Measurements from ENCODE around the gene TINAGL1. TPM values are rescaled to one million over a fixed set of nuclear protein-coding genes. Genes with fewer than 3 reads are reported as not detected.

TINAGL1 gene
- total RNA-seq, 6 experiments from 2014 or later: 10.1 to 40.4 (median 30.2) TPM

DNA sequence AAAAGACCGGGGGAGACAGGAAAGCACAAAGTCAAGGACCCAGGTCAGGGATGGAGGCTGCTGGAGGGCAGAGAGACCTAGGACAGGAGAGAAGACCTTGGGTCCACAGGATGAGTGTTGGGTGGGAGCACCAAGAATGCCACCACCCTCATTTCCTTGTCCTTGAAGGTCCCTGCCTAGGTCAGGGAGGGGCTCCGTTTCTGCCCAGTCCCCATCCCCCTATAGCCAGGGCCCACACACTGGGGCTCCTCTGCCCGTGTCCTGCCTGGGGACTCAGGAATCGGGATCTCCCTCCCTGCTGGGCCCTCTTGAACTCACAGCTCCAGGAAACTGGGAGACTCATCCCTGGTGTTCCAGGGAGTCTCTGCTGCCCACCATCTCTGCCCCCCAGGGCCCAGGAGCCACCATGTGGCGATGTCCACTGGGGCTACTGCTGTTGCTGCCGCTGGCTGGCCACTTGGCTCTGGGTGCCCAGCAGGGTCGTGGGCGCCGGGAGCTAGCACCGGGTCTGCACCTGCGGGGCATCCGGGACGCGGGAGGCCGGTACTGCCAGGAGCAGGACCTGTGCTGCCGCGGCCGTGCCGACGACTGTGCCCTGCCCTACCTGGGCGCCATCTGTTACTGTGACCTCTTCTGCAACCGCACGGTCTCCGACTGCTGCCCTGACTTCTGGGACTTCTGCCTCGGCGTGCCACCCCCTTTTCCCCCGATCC lies 584 bp downstream of the TINAGL1 start:
- no peaks in the 10 kb centered on the region for H3K27me3 ChIP-seq
- no peaks in the 10 kb centered on the region for H3K9me3 ChIP-seq
- ATAC-seq: no peak
- H3K4me1 ChIP-seq: peaks cover 0 to 8% (median 2%) of the 10 kb centered on the region in 4 donors
- no peak for DNase-seq
- no peaks in the 10 kb centered on the region for H3K36me3 ChIP-seq
- intact Hi-C loops (cut with DNase I): no loop called here
- TF ChIP-seq POLR2A (IDR thresholded peaks at IDR 0.05): no peak
- TF ChIP-seq, protein P1, sequence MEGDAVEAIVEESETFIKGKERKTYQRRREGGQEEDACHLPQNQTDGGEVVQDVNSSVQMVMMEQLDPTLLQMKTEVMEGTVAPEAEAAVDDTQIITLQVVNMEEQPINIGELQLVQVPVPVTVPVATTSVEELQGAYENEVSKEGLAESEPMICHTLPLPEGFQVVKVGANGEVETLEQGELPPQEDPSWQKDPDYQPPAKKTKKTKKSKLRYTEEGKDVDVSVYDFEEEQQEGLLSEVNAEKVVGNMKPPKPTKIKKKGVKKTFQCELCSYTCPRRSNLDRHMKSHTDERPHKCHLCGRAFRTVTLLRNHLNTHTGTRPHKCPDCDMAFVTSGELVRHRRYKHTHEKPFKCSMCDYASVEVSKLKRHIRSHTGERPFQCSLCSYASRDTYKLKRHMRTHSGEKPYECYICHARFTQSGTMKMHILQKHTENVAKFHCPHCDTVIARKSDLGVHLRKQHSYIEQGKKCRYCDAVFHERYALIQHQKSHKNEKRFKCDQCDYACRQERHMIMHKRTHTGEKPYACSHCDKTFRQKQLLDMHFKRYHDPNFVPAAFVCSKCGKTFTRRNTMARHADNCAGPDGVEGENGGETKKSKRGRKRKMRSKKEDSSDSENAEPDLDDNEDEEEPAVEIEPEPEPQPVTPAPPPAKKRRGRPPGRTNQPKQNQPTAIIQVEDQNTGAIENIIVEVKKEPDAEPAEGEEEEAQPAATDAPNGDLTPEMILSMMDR (IDR thresholded peaks at IDR 0.05): no peak
- 57% methylated on average over 2 of the region's 27 CpGs for WGBS (ENCODE audit: insufficient coverage, low coverage, low lambda C conversion rate, missing lambda C conversion rate)
- H3K27ac ChIP-seq: peak overlapping the region; percentile 37 to 62 (median 49)
- H3K4me3 ChIP-seq: peak overlapping the region; percentile 28 to 46 (median 45)

DNA sequence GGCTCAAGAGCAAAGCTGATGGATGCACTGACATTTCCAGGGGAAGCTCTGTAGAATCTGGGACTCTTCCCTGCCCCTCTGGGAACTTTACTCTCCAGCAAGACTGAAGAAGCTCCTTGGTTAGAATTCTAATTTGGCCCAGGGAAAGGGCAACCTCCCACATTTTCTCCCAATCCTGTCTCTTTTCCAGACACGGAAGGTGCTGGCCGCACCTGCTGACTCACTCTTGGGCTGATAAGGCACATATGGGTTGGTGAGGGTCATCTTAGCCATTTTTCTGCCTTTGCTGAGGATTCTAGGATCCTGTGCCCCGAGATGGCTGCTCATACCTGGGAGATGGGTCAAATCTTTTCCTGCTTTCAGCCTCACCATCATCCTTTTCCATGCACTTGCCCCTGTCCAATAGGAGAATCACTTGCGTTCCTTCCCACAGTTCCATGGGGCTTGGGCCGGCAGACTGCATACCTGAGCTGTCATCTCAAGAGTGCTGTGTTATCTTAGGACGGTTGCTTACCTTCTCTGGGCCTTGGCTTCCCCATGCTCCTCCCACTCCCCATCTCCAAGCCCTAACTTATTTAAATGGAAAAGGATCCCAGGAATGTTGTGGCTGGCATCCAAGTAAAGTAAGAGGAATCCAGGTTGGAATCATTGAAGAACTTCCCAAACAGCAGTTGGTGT lies 1.3 kb downstream of the TINAGL1 start:
- intact Hi-C loops (cut with DNase I): no loop called here
- Histone ChIP-seq H3K27ac (peak overlapping the region; percentile 37 to 62 (median 49)), H3K36me3 (no peaks in the 10 kb centered on the region), H3K27me3 (no peaks in the 10 kb centered on the region), H3K9me3 (no peaks in the 10 kb centered on the region), H3K4me3 (peak overlapping the region; percentile 28 to 46 (median 45)), H3K4me1 (peaks cover 0 to 8% (median 2%) of the 10 kb centered on the region in 4 donors)
- TF ChIP-seq POLR2A (IDR thresholded peaks at IDR 0.05): no peak
- TF ChIP-seq, protein P1 (IDR thresholded peaks at IDR 0.05): no peak
- DNase-seq (no peak), ATAC-seq (no peak)
- 62% methylated on average over 6 of the region's 6 CpGs for WGBS (ENCODE audit: insufficient coverage, low coverage, low lambda C conversion rate, missing lambda C conversion rate)

DNA sequence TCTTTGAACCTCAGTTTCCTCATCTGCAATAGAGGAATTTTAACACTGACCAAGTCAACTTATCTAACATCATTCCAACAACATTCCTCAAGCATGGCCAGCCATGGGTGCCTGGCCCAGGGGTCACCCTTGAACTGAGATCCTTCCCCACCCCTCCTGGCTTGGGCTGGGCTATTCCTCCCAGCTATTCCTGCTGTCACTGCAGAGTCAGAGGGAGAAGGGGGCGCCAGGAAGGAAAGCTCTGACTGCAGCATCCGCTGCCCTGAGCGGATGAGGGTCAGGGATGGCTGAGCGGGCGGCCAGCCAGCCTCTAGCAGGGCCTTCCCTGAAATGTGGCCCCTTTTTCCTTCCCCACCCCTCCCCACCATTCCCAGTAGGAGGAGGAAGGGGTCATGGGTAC lies 3.1 kb downstream of the TINAGL1 start:
- intact Hi-C loops (cut with DNase I): no loop called here
- Histone ChIP-seq H3K27ac (peak overlapping the region; percentile 5 to 63 (median 49)), H3K36me3 (no peaks in the 10 kb centered on the region), H3K4me3 (peak overlapping the region in 1 of 3 donors; percentile 18), H3K27me3 (no peaks in the 10 kb centered on the region), H3K4me1 (peaks cover 0 to 8% (median 2%) of the 10 kb centered on the region in 4 donors), H3K9me3 (no peaks in the 10 kb centered on the region)
- ATAC-seq (peak; percentile 49 to 68 (median 58)), DNase-seq (peak in 1 of 3 donors; percentile 51)
- TF ChIP-seq, protein P1 (IDR thresholded peaks at IDR 0.05): no peak
- TF ChIP-seq POLR2A (IDR thresholded peaks at IDR 0.05): peak; percentile 22
- 100% methylated on average over 1 of the region's 5 CpGs for WGBS (ENCODE audit: insufficient coverage, low coverage, low lambda C conversion rate, missing lambda C conversion rate)

DNA sequence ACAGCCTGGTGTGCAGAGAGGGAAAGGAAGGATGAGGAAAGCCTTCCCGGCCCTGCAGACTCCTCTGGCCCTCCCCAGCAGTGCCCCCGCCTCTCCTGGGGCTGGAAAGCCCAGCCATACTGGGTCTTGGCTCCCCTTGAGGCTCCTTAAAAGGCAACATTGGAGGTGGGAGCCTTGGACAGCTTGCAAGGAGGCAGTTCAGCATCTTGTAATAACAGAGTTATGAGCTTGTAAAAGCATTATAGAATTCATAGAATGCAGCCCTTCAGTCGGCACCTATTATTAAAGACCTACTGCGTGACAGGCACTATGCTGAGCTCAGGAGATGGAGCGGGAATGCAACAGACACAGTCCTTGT lies 4.2 kb downstream of the TINAGL1 start:
- no peak overlapping the region for H3K4me3 ChIP-seq
- intact Hi-C loops (cut with DNase I): no loop called here
- 62% methylated on average over 5 of the region's 5 CpGs for WGBS (ENCODE audit: insufficient coverage, low coverage, low lambda C conversion rate, missing lambda C conversion rate)

More for the DNA sequence above, 4.2 kb downstream of the TINAGL1 start:
- Histone ChIP-seq H3K27me3 (no peaks in the 10 kb centered on the region), H3K9me3 (no peaks in the 10 kb centered on the region), H3K27ac (peak overlapping the region in 2 of 3 donors; percentile 18 to 54), H3K4me1 (peaks cover 0 to 4% (median 1%) of the 10 kb centered on the region in 4 donors), H3K36me3 (no peaks in the 10 kb centered on the region)
- TF ChIP-seq POLR2A (IDR thresholded peaks at IDR 0.05): no peak
- TF ChIP-seq, protein P1 (IDR thresholded peaks at IDR 0.05): no peak
- ATAC-seq (no peak), DNase-seq (no peak)

All from right lobe of liver (tissue), 6 donors.